PC-9 (cell line): ENCODE measurements around the gene CD72. TPM values are rescaled to one million over a fixed set of nuclear protein-coding genes. Genes with fewer than 3 reads are reported as not detected.
"Not testable (repeated sequence)": the region's sequence is repeated elsewhere in the genome, so short reads cannot be mapped to it uniquely, and the experiment has no call there.

Source experiments
- BruUV-seq: library from RNA; stranded (reverse); fragments of 400-500 nt; replicated peaks from 2 replicates; lab custom pipeline; 2021; lab: Mats Ljungman, UMichigan
- CTCF ChIA-PET: fragments of 300-600 bp; sonication (Branson Sonifier 250); formaldehyde crosslinking; loops from one replicate; lab custom pipeline; 2022; ENCODE audit warnings: antibody characterized with exemption; lab: Charles Lee
- POLR2A ChIA-PET: fragments of 300-600 bp; sonication (Branson Sonifier 250); formaldehyde crosslinking; loops from one replicate; lab custom pipeline; 2022; ENCODE audit warnings: antibody characterized with exemption; ENCODE audit not compliant: unreplicated experiment; lab: Charles Lee
- DNase-seq, 2 experiments: peaks; one replicate each; pipeline versions ENCODE4 v3.0.0 to v3.0.0-alpha.2; 2015 to 2022; ENCODE audit warnings: mixed read lengths in 1 of 2
- H2AFZ ChIP-seq: fragments of 200-600 bp; sonication (generic); 2 replicates; pipeline ENCODE4 v1.8.1; 2017; ENCODE audit warnings: antibody characterized with exemption
- H3F3A ChIP-seq: fragments of 200-600 bp; sonication (generic); 2 replicates; pipeline ENCODE4 v1.8.1; 2017; ENCODE audit warnings: antibody characterized with exemption, mild to moderate bottlenecking, low read depth; ENCODE audit not compliant: insufficient read depth
- H3K27ac ChIP-seq: fragments of 200-600 bp; sonication (generic); 2 replicates; pipeline ENCODE4 v1.6.1; 2016; ENCODE audit warnings: mixed run types
- H3K27me3 ChIP-seq: fragments of 200-600 bp; sonication (generic); 2 replicates; pipeline ENCODE4 v1.6.1; 2016; ENCODE audit warnings: low read depth, mixed run types; ENCODE audit not compliant: insufficient read depth
- H3K36me3 ChIP-seq: fragments of 200-600 bp; sonication (generic); 2 replicates; pipeline ENCODE4 v1.6.1; 2016; ENCODE audit warnings: low read depth, mixed run types
- H3K4me1 ChIP-seq: fragments of 200-600 bp; sonication (generic); replicated peaks from 2 replicates; pipeline ENCODE4 v1.6.1; 2016; ENCODE audit warnings: mixed run types; ENCODE audit not compliant: insufficient read depth
- H3K4me2 ChIP-seq: fragments of 200-600 bp; sonication (generic); 2 replicates; pipeline ENCODE4 v1.6.1; 2017; ENCODE audit warnings: mixed run types
- H3K4me3 ChIP-seq: fragments of 200-600 bp; sonication (generic); 2 replicates; pipeline ENCODE4 v1.6.1; 2016; ENCODE audit warnings: mixed run types
- H3K79me2 ChIP-seq: fragments of 200-600 bp; sonication (generic); 2 replicates; pipeline ENCODE4 v1.6.1; 2017; ENCODE audit warnings: low read depth, mixed run types
- H3K9me2 ChIP-seq: fragments of 200-600 bp; sonication (generic); 2 replicates; pipeline ENCODE4 v1.8.1; 2017; ENCODE audit warnings: mild to moderate bottlenecking; ENCODE audit not compliant: insufficient read depth
- H3K9me3 ChIP-seq: fragments of 200-600 bp; sonication (generic); 2 replicates; pipeline ENCODE4 v1.8.1; 2016; ENCODE audit warnings: low read depth; ENCODE audit not compliant: insufficient read depth
- H4K20me1 ChIP-seq: fragments of 200-600 bp; sonication (generic); 2 replicates; pipeline ENCODE4 v1.8.1; 2017; ENCODE audit not compliant: insufficient read depth
- EZH2 ChIP-seq: fragments of 200-600 bp; sonication (generic); IDR thresholded peaks from 2 replicates; pipeline ENCODE4 v1.8.0; 2017; ENCODE audit warnings: antibody characterized with exemption, low read depth
- intact Hi-C: fragments of 100-400 bp; cut with micrococcal nuclease; formaldehyde crosslinking; loops from one replicate; pipeline ENCODE4 v1.10.0; 2022; ENCODE audit not compliant: unreplicated experiment
- total RNA-seq: library from RNA; stranded (reverse); gene quantifications from 2 replicates; pipeline ENCODE4 v1.2.3, GENCODE V29; 2021
- TF ChIP-seq, protein P1 (sequence below): fragments of 200-600 bp; sonication (generic); conservative IDR thresholded peaks from 2 replicates; pipeline ENCODE4 v1.6.1; 2017; ENCODE audit warnings: mixed run types, antibody characterized with exemption, mild to moderate bottlenecking, moderate library complexity

The CD72 gene
- total RNA-seq, 1 experiment from 2014 or later, result 3.2 TPM

DNA sequence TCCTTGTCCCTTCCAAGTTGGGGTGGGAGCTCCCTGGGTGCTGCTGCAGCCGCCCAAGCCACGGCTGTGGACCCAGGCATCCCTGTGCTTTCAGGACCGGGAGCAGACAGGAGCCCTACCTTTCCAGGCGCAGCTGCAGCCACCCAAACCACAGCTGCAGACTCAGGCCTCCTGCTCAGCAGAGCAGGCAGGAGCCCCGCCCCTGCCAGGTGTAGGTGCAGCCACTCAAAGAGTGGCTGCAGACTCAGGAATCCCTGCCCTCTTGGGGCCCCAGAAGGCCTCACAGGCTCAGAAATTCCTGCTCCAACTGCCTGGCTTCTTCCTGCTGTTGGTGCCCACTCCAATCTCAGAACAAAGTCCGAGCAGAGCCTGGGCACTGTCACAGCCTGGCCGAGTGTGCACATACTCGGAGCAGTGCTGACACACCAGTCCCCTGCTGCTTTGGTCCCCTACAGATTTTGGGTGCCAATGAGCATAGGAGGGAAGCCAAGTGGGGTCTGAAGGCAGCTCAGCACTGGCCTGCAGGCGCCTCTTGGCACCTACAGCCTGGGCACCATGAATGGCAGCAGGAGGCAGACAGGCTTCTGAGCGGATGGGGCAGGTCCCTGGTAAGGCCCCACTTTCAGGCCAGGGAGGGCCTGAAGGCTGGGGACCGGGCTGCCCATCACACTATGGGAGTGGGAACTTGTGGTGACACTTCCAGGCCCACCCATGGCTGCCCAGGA lies 19.2 kb downstream of the CD72 start:
- no peak overlapping the region for H2AFZ ChIP-seq
- 0 out of 2 replicates have a peak, but pooled peaks cover 7% of the 10 kb centered on the region for H3K4me1 ChIP-seq
- H3F3A ChIP-seq, result peaks cover 5% of the 10 kb centered on the region; the same call in 1 of the 2 replicates
- H3K27ac ChIP-seq, result no peak overlapping the region
- intact Hi-C loops, result no loop called here
- ChIA-PET CTCF (no interaction called here), POLR2A (no interaction called here)
- H3K9me3 ChIP-seq, result no peaks in the 10 kb centered on the region
- H3K79me2 ChIP-seq, result no peaks in the 10 kb centered on the region
- H3K9me2 ChIP-seq, result no peaks in the 10 kb centered on the region
- H3K4me3 ChIP-seq, result no peak overlapping the region
- H4K20me1 ChIP-seq, result no peaks in the 10 kb centered on the region
- H3K36me3 ChIP-seq, result no peaks in the 10 kb centered on the region
- no peak overlapping the region for H3K4me2 ChIP-seq
- H3K27me3 ChIP-seq, result no peaks in the 10 kb centered on the region
- TF ChIP-seq, protein P1, sequence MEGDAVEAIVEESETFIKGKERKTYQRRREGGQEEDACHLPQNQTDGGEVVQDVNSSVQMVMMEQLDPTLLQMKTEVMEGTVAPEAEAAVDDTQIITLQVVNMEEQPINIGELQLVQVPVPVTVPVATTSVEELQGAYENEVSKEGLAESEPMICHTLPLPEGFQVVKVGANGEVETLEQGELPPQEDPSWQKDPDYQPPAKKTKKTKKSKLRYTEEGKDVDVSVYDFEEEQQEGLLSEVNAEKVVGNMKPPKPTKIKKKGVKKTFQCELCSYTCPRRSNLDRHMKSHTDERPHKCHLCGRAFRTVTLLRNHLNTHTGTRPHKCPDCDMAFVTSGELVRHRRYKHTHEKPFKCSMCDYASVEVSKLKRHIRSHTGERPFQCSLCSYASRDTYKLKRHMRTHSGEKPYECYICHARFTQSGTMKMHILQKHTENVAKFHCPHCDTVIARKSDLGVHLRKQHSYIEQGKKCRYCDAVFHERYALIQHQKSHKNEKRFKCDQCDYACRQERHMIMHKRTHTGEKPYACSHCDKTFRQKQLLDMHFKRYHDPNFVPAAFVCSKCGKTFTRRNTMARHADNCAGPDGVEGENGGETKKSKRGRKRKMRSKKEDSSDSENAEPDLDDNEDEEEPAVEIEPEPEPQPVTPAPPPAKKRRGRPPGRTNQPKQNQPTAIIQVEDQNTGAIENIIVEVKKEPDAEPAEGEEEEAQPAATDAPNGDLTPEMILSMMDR, result no peak
- no peak for TF ChIP-seq EZH2
- peak in 1 of 2 experiments; percentile 5 for DNase-seq
- BruUV-seq, result no TSS peak

GRCh38 chr9:35596907-35597306 lies 21.3 kb downstream of the CD72 start:
- H3K27ac ChIP-seq, H3K4me2 ChIP-seq, H3K9me2 ChIP-seq, H2AFZ ChIP-seq, H3K79me2 ChIP-seq, intact Hi-C loops, POLR2A ChIA-PET, BruUV-seq, H3K4me3 ChIP-seq, H3K36me3 ChIP-seq, H4K20me1 ChIP-seq, H3K27me3 ChIP-seq, H3K9me3 ChIP-seq, DNase-seq, H3F3A ChIP-seq, H3K4me1 ChIP-seq, CTCF ChIA-PET: not testable (repeated sequence)

DNA sequence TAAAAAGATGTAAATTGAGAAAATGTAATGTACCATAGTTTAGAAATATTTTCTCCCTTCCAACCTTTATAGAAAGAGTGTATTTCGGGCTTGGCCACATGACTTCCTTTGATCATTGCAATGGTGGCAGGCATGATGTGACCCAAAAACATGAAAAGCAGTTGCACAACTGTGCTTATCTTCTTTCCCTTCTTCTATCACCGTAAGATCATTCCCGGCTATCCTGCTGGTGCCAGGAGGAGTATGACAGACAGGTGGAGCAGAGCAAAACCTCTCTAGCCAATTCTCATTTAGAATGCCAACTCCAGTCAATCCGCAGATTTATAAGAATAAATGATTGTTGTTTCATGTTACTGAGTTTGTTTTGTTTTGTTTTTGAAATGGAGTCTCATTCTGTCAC lies 23.7 kb downstream of the CD72 start:
- POLR2A ChIA-PET, result no interaction called here
- H4K20me1 ChIP-seq, result no peaks in the 10 kb centered on the region
- no peaks in the 10 kb centered on the region for H3K4me1 ChIP-seq
- TF ChIP-seq EZH2, result no peak
- TF ChIP-seq, protein P1, result no peak
- H3F3A ChIP-seq, result no peaks in the 10 kb centered on the region
- intact Hi-C loops, result no loop called here
- no peak overlapping the region for H3K4me2 ChIP-seq
- CTCF ChIA-PET, result no interaction called here
- H3K9me2 ChIP-seq, result no peaks in the 10 kb centered on the region
- H3K9me3 ChIP-seq, result no peaks in the 10 kb centered on the region
- H3K27ac ChIP-seq, result no peak overlapping the region
- no peak for DNase-seq
- H3K36me3 ChIP-seq, result no peaks in the 10 kb centered on the region
- H3K4me3 ChIP-seq, result no peak overlapping the region
- H3K79me2 ChIP-seq, result no peaks in the 10 kb centered on the region
- BruUV-seq, result no TSS peak
- no peak overlapping the region for H2AFZ ChIP-seq
- H3K27me3 ChIP-seq, result no peaks in the 10 kb centered on the region

DNA sequence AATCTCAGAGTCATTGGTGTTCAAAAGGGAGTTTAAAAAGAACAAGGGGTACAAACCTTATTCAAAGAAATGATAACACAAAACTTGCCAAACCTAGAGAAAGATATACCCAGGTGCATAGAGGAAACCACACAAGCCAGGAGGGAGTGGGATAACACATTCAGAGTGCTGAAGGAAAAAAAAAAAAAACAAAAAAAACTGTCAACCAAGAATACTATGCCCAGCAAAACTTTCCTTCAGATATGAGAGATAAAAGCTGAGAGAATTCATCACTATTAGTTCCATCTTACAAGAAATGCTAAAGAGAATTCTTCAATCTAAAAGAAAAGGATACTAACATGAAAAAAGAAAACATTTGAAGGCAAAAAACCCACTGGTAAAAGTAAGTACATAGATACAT lies 24.6 kb downstream of the CD72 start:
- ChIA-PET CTCF (no interaction called here), POLR2A (no interaction called here)
- no peak for DNase-seq
- Histone ChIP-seq H3K9me2 (no peaks in the 10 kb centered on the region), H3K4me2 (no peak overlapping the region), H3K4me3 (no peak overlapping the region), H3K36me3 (no peaks in the 10 kb centered on the region), H3K27ac (no peak overlapping the region), H3K9me3 (no peaks in the 10 kb centered on the region), H4K20me1 (no peaks in the 10 kb centered on the region), H3K79me2 (no peaks in the 10 kb centered on the region), H2AFZ (no peak overlapping the region), H3F3A (no peaks in the 10 kb centered on the region), H3K4me1 (no peaks in the 10 kb centered on the region), H3K27me3 (no peaks in the 10 kb centered on the region)
- no TSS peak for BruUV-seq
- intact Hi-C loops, result no loop called here
- TF ChIP-seq, protein P1, result no peak
- no peak for TF ChIP-seq EZH2

- H3K27ac ChIP-seq, H3K4me2 ChIP-seq, H3K4me1 ChIP-seq, intact Hi-C loops, BruUV-seq, H3K36me3 ChIP-seq, H3K27me3 ChIP-seq, H3K9me3 ChIP-seq, DNase-seq, POLR2A ChIA-PET, H2AFZ ChIP-seq, H3K9me2 ChIP-seq, H3F3A ChIP-seq, H3K4me3 ChIP-seq, CTCF ChIA-PET, H4K20me1 ChIP-seq, H3K79me2 ChIP-seq: not testable (repeated sequence)
Observed at GRCh38 chr9:35588506-35588905, 29.7 kb downstream of the CD72 start.
